Upper lobe of left lung (tissue), 6 donors: ENCODE data around the gene TIMM44. TPM values are rescaled to one million over a fixed set of nuclear protein-coding genes. Genes with fewer than 3 reads are reported as not detected.

Experiments used
- ATAC-seq, 2 donors: fragments of 200-7000 bp; cut with Tn5 transposase; one replicate each; pipeline ENCODE4 v1.9.1; 2022; ENCODE audit warnings: mild to moderate bottlenecking in 2 of 2, moderate library complexity in 2 of 2; ENCODE audit not compliant: low FRiP score in 2 of 2
- DNase-seq, 2 donors: peaks; one replicate each; pipeline ENCODE4 v3.0.0-alpha.2; 2019 to 2020
- H3K27ac ChIP-seq, 4 donors: fragments of 200-600 bp; sonication (generic); one replicate each; pipeline ENCODE4 v1.5.1; 2016 to 2019
- H3K27me3 ChIP-seq, 4 donors: fragments of 200-600 bp; sonication (generic); one replicate each; pipeline ENCODE4 v1.5.1; 2017 to 2019
- H3K36me3 ChIP-seq, 4 donors: fragments of 200-600 bp; sonication (generic); one replicate each; pipeline ENCODE4 v1.5.1; 2016 to 2019
- H3K4me1 ChIP-seq, 4 donors: fragments of 200-600 bp; sonication (generic); one replicate each; pipeline ENCODE4 v1.5.1; 2018 to 2019
- H3K4me3 ChIP-seq, 4 donors: fragments of 200-600 bp; sonication (generic); one replicate each; pipeline ENCODE4 v1.5.1; 2017 to 2019; ENCODE audit warnings: mild to moderate bottlenecking in 2 of 4, moderate library complexity in 1 of 4
- H3K9me3 ChIP-seq, 4 donors: fragments of 200-600 bp; sonication (generic); one replicate each; pipeline ENCODE4 v1.5.1; 2018 to 2019
- EP300 ChIP-seq, 4 donors: sonication (generic); formaldehyde crosslinking; IDR thresholded peaks; one replicate each; pipeline ENCODE4 v1.5.1; 2017; ENCODE audit warnings: antibody characterized with exemption in 4 of 4, control low read depth in 2 of 4
- POLR2A ChIP-seq, 4 donors: fragments of 450-650 bp; IDR thresholded peaks; one replicate each; pipeline ENCODE4 v1.5.1; 2016 to 2017; ENCODE audit warnings: antibody characterized with exemption in 4 of 4, mild to moderate bottlenecking in 2 of 4
- POLR2AphosphoS5 ChIP-seq, 2 donors: sonication (generic); formaldehyde crosslinking; IDR thresholded peaks; one replicate each; pipeline ENCODE4 v1.5.1; 2017; ENCODE audit warnings: antibody characterized with exemption in 2 of 2
- WGBS, 2 donors: methylation state at CpG; one replicate each; pipeline ENCODE4 v1.1.5; 2017 to 2018; 5-methylcytosine and 5-hydroxymethylcytosine counted together
- total RNA-seq, 6 donors: library from RNA; depleted of rRNA in 4 of 6; stranded (reverse); fragments of >200 nt in 4 of 6; gene quantifications; one replicate each; pipeline versions ENCODE4 v1.1.0 to v1.2.1, GENCODE V29; 2016 to 2021
- TF ChIP-seq, protein P1 (sequence below), 6 experiments: fragments of 450-650 bp in 4 of 6; fragments of 200-600 bp in 2 of 6; sonication (generic) in 2 of 6; IDR thresholded peaks; one replicate each; pipeline ENCODE4 v1.5.1; 2016 to 2019; ENCODE audit warnings: antibody characterized with exemption in 6 of 6
- donor health status: DM: no; HTN: no; CAD: no; lungs with moderate emphysema.
- donor health status: DM: no; HTN: yes; CAD: no; lungs with severe emphysema.

The TIMM44 gene
- total RNA-seq, 6 donors from 2014 or later: 39.8 to 83.2 (median 52.7) TPM

DNA sequence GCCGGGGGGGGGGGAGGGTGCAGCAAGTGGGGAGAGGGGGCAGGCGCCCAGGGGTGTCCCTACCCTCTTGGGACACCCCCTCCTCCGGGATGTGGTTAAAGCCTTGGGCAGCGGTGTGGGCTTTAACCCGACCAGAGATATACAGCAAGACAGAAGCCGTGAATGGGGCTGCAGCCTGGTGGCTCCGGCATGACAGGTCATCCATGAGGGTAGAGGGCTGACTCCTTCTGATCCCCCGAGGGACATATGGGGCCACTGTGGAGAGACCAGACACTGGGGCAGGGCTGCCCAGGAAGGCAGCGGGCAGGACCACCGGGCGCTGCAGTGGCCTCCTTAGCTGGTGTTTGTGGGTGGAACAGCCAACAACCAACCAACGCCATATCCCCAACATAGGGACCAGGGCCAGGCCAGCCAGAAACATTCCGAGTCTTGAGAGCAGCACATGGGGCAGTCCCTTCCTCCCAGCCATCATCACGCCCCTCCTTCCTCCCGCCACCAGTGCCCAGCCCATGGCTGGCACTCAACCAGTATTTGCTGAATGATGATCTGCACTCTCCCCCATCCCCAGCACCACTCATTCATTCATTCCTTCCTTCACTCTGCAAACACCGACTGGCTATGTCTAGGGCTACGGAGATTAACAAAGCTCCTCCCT lies 43.8 kb upstream of the TIMM44 start:
- ATAC-seq (no peak), DNase-seq (no peak)
- H3K4me3 ChIP-seq: no peak overlapping the region
- TF ChIP-seq, protein P1, sequence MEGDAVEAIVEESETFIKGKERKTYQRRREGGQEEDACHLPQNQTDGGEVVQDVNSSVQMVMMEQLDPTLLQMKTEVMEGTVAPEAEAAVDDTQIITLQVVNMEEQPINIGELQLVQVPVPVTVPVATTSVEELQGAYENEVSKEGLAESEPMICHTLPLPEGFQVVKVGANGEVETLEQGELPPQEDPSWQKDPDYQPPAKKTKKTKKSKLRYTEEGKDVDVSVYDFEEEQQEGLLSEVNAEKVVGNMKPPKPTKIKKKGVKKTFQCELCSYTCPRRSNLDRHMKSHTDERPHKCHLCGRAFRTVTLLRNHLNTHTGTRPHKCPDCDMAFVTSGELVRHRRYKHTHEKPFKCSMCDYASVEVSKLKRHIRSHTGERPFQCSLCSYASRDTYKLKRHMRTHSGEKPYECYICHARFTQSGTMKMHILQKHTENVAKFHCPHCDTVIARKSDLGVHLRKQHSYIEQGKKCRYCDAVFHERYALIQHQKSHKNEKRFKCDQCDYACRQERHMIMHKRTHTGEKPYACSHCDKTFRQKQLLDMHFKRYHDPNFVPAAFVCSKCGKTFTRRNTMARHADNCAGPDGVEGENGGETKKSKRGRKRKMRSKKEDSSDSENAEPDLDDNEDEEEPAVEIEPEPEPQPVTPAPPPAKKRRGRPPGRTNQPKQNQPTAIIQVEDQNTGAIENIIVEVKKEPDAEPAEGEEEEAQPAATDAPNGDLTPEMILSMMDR (IDR thresholded peaks at IDR 0.05): no peak
- no peak for TF ChIP-seq EP300 (IDR thresholded peaks at IDR 0.05)
- TF ChIP-seq POLR2AphosphoS5 (IDR thresholded peaks at IDR 0.05): no peak
- TF ChIP-seq POLR2A (IDR thresholded peaks at IDR 0.05): no peak
- peaks cover 11 to 94% (median 51%) of the 10 kb centered on the region in 4 donors for H3K36me3 ChIP-seq
- no peaks in the 10 kb centered on the region for H3K9me3 ChIP-seq
- H3K27ac ChIP-seq: peak overlapping the region; percentile 15 to 53 (median 44)
- peaks cover 23 to 42% (median 31%) of the 10 kb centered on the region in 4 donors for H3K4me1 ChIP-seq
- WGBS, 2 donors: 60 to 78% methylated on average over 6 to 11 of the region's 17 CpGs
- H3K27me3 ChIP-seq: no peaks in the 10 kb centered on the region

DNA sequence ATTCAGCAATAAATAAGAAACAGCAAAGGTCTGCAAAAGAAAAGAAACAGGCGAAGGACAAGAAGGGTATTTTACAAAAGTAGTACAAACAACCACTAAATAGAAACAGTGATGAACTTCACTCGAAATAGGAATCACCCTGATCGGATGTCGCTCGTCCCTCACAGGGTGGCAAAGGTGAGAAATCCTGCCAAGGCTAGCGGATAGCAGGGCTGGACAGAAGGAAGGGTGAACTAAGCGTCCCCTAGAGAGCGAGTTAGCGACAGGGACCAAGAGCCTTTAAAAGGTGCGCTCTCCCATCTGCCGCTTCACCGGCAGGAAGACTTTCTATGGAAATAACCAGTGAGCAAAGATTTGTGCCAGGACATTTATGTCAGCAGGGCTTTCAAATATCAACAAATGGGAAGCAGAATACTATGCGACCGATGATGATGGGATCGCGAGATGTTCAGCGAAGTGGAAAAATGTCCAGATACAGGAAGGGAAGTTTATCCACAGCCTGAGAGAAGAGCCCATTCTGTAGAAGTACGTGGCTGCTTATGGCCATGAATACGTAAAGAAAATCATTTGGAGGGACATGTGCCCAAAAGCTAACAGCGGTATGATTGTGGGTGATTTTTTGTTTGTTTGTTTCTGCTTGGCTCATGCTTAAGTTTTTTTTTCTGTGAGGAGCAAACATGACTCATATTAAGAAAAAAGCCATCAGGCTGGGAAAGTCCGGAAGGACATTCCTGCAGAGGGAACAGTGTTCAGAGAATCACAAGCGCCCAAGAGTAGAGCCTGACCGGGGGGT lies 43.1 kb upstream of the TIMM44 start:
- DNase-seq: no peak
- H3K36me3 ChIP-seq: peaks cover 10 to 95% (median 53%) of the 10 kb centered on the region in 4 donors
- H3K27me3 ChIP-seq: no peaks in the 10 kb centered on the region
- no peak for ATAC-seq
- WGBS, 2 donors: 84 to 86% methylated on average over 22 to 23 of the region's 23 CpGs
- no peak overlapping the region for H3K4me3 ChIP-seq
- H3K27ac ChIP-seq: peak overlapping the region in 3 of 4 donors; percentile 42 to 53 (median 46)
- peaks cover 23 to 42% (median 31%) of the 10 kb centered on the region in 4 donors for H3K4me1 ChIP-seq
- TF ChIP-seq EP300 (IDR thresholded peaks at IDR 0.05): no peak
- TF ChIP-seq POLR2AphosphoS5 (IDR thresholded peaks at IDR 0.05): no peak
- TF ChIP-seq, protein P1 (IDR thresholded peaks at IDR 0.05): no peak
- TF ChIP-seq POLR2A (IDR thresholded peaks at IDR 0.05): no peak
- no peaks in the 10 kb centered on the region for H3K9me3 ChIP-seq

DNA sequence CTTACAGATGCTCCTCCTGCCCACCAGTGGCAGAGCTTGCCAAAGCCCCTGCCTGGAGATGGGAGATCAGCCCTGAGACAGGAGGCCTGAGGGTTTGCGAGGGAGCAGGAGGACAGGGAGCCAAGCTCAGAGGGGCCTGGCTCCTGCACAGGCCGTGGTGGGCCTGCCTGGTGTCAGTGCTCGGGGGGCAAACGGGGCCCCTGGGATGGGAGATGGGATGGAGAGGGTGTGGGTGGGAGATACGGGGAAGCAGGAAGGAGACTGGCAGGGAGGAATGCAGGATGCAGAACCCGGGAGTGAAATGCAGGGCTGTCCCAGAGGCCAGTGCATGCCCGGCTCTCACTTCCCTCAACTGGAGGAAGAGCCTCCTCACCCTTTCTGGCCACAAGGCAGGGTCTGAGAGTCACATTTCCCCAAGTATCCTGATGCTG lies 42.0 kb upstream of the TIMM44 start:
- DNase-seq (no peak), ATAC-seq (no peak)
- TF ChIP-seq POLR2AphosphoS5 (IDR thresholded peaks at IDR 0.05) (no peak), POLR2A (IDR thresholded peaks at IDR 0.05) (no peak), EP300 (IDR thresholded peaks at IDR 0.05) (no peak)
- TF ChIP-seq, protein P1 (IDR thresholded peaks at IDR 0.05): no peak
- Histone ChIP-seq H3K4me3 (no peak overlapping the region), H3K9me3 (no peaks in the 10 kb centered on the region), H3K36me3 (peaks cover 8 to 93% (median 48%) of the 10 kb centered on the region in 4 donors), H3K27ac (peak overlapping the region in 2 of 4 donors; percentile 9 to 42), H3K4me1 (peaks cover 23 to 42% (median 31%) of the 10 kb centered on the region in 4 donors), H3K27me3 (no peaks in the 10 kb centered on the region)
- WGBS, 2 donors: 66 to 77% methylated on average over 7 of the region's 7 CpGs

DNA sequence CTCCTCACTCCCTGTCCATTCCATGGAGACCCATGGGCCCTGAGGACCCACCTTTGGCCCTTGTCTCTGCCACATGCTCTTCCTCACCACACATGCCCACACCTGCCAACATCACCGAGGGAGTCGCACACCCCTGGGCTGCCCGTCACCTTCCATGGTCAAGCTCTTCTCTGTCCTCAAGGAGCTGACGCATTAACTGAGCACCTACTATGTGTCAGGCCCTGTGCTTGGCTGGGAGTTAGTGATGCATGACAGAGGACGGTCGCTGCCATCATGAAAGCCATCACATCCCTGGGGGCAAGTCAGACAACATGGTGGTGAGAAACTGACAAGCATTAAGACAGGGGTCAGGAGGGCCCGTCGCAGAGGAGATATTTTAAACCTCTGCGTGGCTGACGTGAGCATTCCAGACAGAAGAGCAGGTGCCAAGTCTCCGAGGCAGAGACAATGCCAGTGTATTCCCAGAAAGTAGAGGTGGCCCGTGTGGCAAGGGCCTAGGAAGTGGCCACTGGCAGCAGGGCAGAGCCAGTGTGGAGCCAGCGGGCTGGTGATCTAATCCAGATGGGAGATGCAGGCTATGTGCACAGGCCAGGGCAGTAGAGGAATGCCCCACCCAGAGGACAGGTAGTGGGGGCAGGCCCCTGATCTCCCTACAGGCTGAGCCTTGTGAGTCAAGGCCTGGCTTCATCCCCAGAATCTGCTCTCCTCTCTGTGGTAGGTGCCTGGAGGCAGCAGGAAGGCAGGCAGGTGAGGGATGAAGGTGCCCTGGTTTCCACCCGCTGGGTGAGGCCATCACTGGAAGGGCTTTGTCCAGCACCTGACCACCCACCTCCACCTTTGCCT lies 40.8 kb upstream of the TIMM44 start:
- H3K36me3 ChIP-seq: peaks cover 15 to 93% (median 52%) of the 10 kb centered on the region in 4 donors
- ATAC-seq (no peak), DNase-seq (no peak)
- 94% methylated on average over 11 to 14 of the region's 14 CpGs for WGBS, 2 donors
- peak overlapping the region in 2 of 4 donors; percentile 68 to 78 for H3K27ac ChIP-seq
- H3K9me3 ChIP-seq: no peaks in the 10 kb centered on the region
- no peaks in the 10 kb centered on the region for H3K27me3 ChIP-seq
- no peak overlapping the region for H3K4me3 ChIP-seq
- no peak for TF ChIP-seq POLR2A (IDR thresholded peaks at IDR 0.05)
- TF ChIP-seq, protein P1 (IDR thresholded peaks at IDR 0.05): no peak
- TF ChIP-seq POLR2AphosphoS5 (IDR thresholded peaks at IDR 0.05): no peak
- TF ChIP-seq EP300 (IDR thresholded peaks at IDR 0.05): no peak
- peaks cover 23 to 35% (median 27%) of the 10 kb centered on the region in 4 donors for H3K4me1 ChIP-seq
